ENCODE data around the gene KLC3.
"Not testable (repeated sequence)": the region's sequence is repeated elsewhere in the genome, so short reads cannot be mapped to it uniquely, and the experiment has no call there.

The KLC3 gene

GRCh38 chr19:45340232-45340898 is at the start of gene KLC3:
Gene KLC3, plus strand, starts transcription at chr19:45340750. Its CDS starts 4,792 bp downstream, at chr19:45345542.
- no peak for DNase-seq (ENCODE audit: low read depth)

- DNase-seq (ENCODE audit: low read depth) = no peak
Observed at GRCh38 chr19:45291834-45292233, 48.7 kb upstream of the KLC3 start.

- DNase-seq (ENCODE audit: low read depth) = no peak
Observed at GRCh38 chr19:45293682-45294081, 46.9 kb upstream of the KLC3 start.

- DNase-seq (ENCODE audit: low read depth) = no peak
Observed at GRCh38 chr19:45294291-45295029, 46.1 kb upstream of the KLC3 start.

GRCh38 chr19:45295873-45296272 is 44.7 kb upstream of the KLC3 start:
- no peak for DNase-seq (ENCODE audit: low read depth)

- no peak for DNase-seq (ENCODE audit: low read depth)
Observed at GRCh38 chr19:45296355-45296754, 44.2 kb upstream of the KLC3 start.

GRCh38 chr19:45297674-45298073 is 42.9 kb upstream of the KLC3 start:
- DNase-seq (ENCODE audit: low read depth) = no peak

- DNase-seq (ENCODE audit: low read depth) = no peak
Observed at GRCh38 chr19:45298264-45298663, 42.3 kb upstream of the KLC3 start.

GRCh38 chr19:45299719-45300118 is 40.8 kb upstream of the KLC3 start:
- no peak for DNase-seq (ENCODE audit: low read depth)

- DNase-seq (ENCODE audit: low read depth) = no peak
Observed at GRCh38 chr19:45302416-45302815, 38.1 kb upstream of the KLC3 start.

- DNase-seq (ENCODE audit: low read depth) = no peak
Observed at GRCh38 chr19:45303269-45304060, 37.1 kb upstream of the KLC3 start.

GRCh38 chr19:45304141-45304926 is 36.2 kb upstream of the KLC3 start:
- DNase-seq (ENCODE audit: low read depth) = no peak

GRCh38 chr19:45305007-45305406 is 35.5 kb upstream of the KLC3 start:
- no peak for DNase-seq (ENCODE audit: low read depth)

- no peak for DNase-seq (ENCODE audit: low read depth)
Observed at GRCh38 chr19:45305421-45305820, 35.1 kb upstream of the KLC3 start.

- no peak for DNase-seq (ENCODE audit: low read depth)
Observed at GRCh38 chr19:45306040-45306439, 34.5 kb upstream of the KLC3 start.

- DNase-seq (ENCODE audit: low read depth) = no peak
Observed at GRCh38 chr19:45306518-45307027, 34.0 kb upstream of the KLC3 start.

- no peak for DNase-seq (ENCODE audit: low read depth)
Observed at GRCh38 chr19:45307361-45307760, 33.2 kb upstream of the KLC3 start.

GRCh38 chr19:45309322-45309721 is 31.2 kb upstream of the KLC3 start:
- not testable (repeated sequence) for DNase-seq (ENCODE audit: low read depth)

GRCh38 chr19:45311621-45312020 is 28.9 kb upstream of the KLC3 start:
- no peak for DNase-seq (ENCODE audit: low read depth)

GRCh38 chr19:45312285-45312684 is 28.3 kb upstream of the KLC3 start:
- not testable (repeated sequence) for DNase-seq (ENCODE audit: low read depth)

GRCh38 chr19:45314708-45315245 is 25.8 kb upstream of the KLC3 start:
- DNase-seq (ENCODE audit: low read depth) = no peak

- DNase-seq (ENCODE audit: low read depth) = no peak
Observed at GRCh38 chr19:45315304-45315703, 25.2 kb upstream of the KLC3 start.
